T-cell (primary cell): ENCODE results near the gene EP400. TPM values are rescaled to one million over a fixed set of nuclear protein-coding genes. Genes with fewer than 3 reads are reported as not detected.
"Not testable (repeated sequence)": the region's sequence is repeated elsewhere in the genome, so short reads cannot be mapped to it uniquely, and the experiment has no call there.

Source experiments
- ATAC-seq, 4 experiments: fragments of 200-7000 bp in 3 of 4; fragments of 150-1000 bp in 1 of 4; cut with Tn5 transposase; replicated peaks in 1 of 4; 1 replicate in 3 of 4; 2 replicates in 1 of 4; pipeline ENCODE4 v1.10.0; 2021; ENCODE audit warnings: moderate library complexity in 3 of 4, mild to moderate bottlenecking in 2 of 4, moderate number of reproducible peaks in 1 of 4
- CTCF ChIA-PET, 2 donors: fragments of 300-600 bp; sonication (Branson Sonifier 250); formaldehyde crosslinking; loops; one replicate each; lab custom pipeline; 2022; ENCODE audit warnings: antibody characterized with exemption in 2 of 2; lab: Charles Lee
- POLR2A ChIA-PET, 2 donors: fragments of 300-600 bp; sonication (Branson Sonifier 250); formaldehyde crosslinking; loops; one replicate each; lab custom pipeline; 2022; ENCODE audit warnings: antibody characterized with exemption in 2 of 2; lab: Charles Lee
- DNase-seq, 35 experiments: peaks; one replicate each; pipeline versions ENCODE4 v3.0.0 to v3.0.0-alpha.2; 2013 to 2023
- H3K27ac ChIP-seq: one replicate; pipeline ENCODE4 v1.5.1; 2013; ENCODE audit warnings: low read length
- H3K27me3 ChIP-seq, 2 experiments: replicated peaks in 1 of 2; 1 replicate in 1 of 2; 2 replicates in 1 of 2; pipeline versions ENCODE4 v1.6.1 to v1.7.0; 2013; ENCODE audit warnings: low read length in 1 of 2, mixed read lengths in 1 of 2; ENCODE audit not compliant: control insufficient read depth in 2 of 2, insufficient read depth in 2 of 2; ENCODE audit errors: extremely low read depth in 1 of 2
- H3K36me3 ChIP-seq, 2 donors: 1 replicate in 1 of 2; 2 replicates in 1 of 2; pipeline versions ENCODE4 v1.6.1 to v1.7.0; 2013; ENCODE audit warnings: low read length in 1 of 2; ENCODE audit not compliant: control insufficient read depth in 2 of 2, insufficient read depth in 1 of 2; ENCODE audit errors: extremely low read depth in 1 of 2
- H3K4me1 ChIP-seq, 2 experiments: 1 replicate in 1 of 2; 2 replicates in 1 of 2; pipeline versions ENCODE4 v1.6.1 to v1.7.0; 2013; ENCODE audit warnings: low read length in 2 of 2, mixed read lengths in 1 of 2; ENCODE audit not compliant: insufficient read depth in 2 of 2, control insufficient read depth in 1 of 2; ENCODE audit errors: extremely low read depth in 1 of 2
- H3K4me3 ChIP-seq, 2 donors: 1 replicate in 1 of 2; 2 replicates in 1 of 2; pipeline versions ENCODE4 v1.5.1 to v1.7.0; 2013; ENCODE audit warnings: mild to moderate bottlenecking in 2 of 2, low read length in 1 of 2, moderate library complexity in 1 of 2; ENCODE audit not compliant: control insufficient read depth in 1 of 2; ENCODE audit errors: extremely low read depth in 1 of 2
- H3K9me3 ChIP-seq: 2 replicates; pipeline ENCODE4 v1.7.0; 2013
- H3K27ac Mint-ChIP-seq, 2 donors: one replicate each; pipeline ENCODE4 v1.8.0; 2020 to 2021; ENCODE audit warnings: mild to moderate bottlenecking in 2 of 2, mixed read lengths in 2 of 2
- H3K27me3 Mint-ChIP-seq, 2 donors: one replicate each; pipeline ENCODE4 v1.8.0; 2021 to 2022; ENCODE audit warnings: mixed read lengths in 2 of 2
- H3K36me3 Mint-ChIP-seq: one replicate; pipeline ENCODE4 v1.8.0; 2021; ENCODE audit warnings: mixed read lengths
- H3K4me1 Mint-ChIP-seq, 3 donors: one replicate each; pipeline ENCODE4 v1.8.0; 2020 to 2022; ENCODE audit warnings: mixed read lengths in 3 of 3, mild to moderate bottlenecking in 1 of 3
- H3K4me3 Mint-ChIP-seq, 3 donors: one replicate each; pipeline ENCODE4 v1.8.0; 2020 to 2022; ENCODE audit warnings: mild to moderate bottlenecking in 3 of 3, mixed read lengths in 3 of 3, moderate library complexity in 3 of 3
- H3K9me3 Mint-ChIP-seq, 3 donors: one replicate each; pipeline ENCODE4 v1.8.0; 2020 to 2022; ENCODE audit warnings: mixed read lengths in 3 of 3
- WGBS: methylation state at CpG from one replicate; pipeline ENCODE4 v1.1.5; 2013; ENCODE audit warnings: missing lambda C conversion rate; ENCODE audit not compliant: insufficient coverage; 5-methylcytosine and 5-hydroxymethylcytosine counted together
- total RNA-seq, 35 experiments: library from RNA in 6 of 35; stranded (reverse) in 6 of 35; fragments of 120-200 nt in 1 of 35; gene quantifications; one replicate each; pipeline versions ENCODE4 v1.2.1 to v1.2.4 and lab custom pipeline; 2013 to 2026

The EP400 gene
- total RNA-seq, 5 donors from 2014 or later (not counting 1 experiment from before 2014, with no cell fraction given) = 75.7 to 84.3 (median 79.2) TPM

DNA sequence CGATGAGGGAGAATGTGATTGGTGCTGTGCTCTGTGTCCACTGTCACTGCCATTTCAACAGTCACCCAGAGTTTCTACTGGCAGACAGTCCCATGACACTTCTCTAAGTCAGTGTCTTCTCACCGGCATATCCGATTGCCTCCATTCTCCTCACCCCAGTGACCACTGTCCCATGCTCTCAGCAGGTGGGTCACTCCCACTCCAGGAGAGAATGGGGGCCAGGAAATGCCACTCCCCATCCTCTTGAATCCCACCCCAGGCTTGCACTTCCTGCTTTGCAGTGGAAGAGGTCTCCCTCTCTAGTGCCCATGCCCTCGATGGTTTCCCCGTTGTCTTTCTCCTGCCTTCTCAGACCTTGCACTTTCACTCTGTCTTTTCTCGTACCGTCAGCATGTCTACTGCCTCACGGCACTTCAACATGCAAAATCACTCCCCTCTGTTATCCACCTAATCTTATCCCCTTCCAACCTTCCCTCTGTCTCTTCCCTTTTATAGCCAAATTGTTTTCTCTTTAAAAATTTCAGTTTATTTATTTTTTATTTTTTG, 2.2 kb upstream of the EP400 start:
- CTCF ChIA-PET = interaction anchor here in 1 of 2 donors (0.6 kb wide), 1 partner anchor 820 kb away, joined by 3 read pairs; no protein-coding TSS in a partner anchor
- Mint-ChIP-seq H3K4me3 (peak overlapping the region in 1 of 3 donors; percentile 89), H3K27ac (peak overlapping the region; percentile 87 to 90)

DNA sequence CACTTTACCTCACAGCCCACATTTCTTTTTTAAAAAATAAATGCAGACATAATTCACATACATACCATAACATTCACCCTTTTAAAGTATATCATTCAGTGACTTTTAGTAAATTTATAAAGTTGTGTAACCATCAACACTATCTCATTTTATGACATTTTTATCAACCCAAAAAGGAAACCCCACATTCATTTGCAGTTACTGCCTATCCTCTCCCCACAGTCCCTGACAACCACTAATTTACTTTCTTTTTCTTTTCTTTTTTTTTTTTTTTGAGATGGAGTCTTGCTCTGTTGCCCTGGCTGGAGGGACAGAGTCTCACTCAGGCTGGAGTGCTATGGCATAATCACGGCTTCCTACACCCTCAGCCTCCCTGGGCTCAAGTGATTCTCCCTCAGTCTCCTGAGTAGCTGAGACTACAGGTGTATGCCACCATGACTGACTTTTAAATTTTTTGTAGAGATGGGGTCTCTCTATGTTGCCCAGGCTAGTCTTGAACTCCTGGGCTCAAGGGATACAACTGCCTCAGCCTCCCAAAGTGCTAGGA, 1.5 kb upstream of the EP400 start:
- DNase-seq (peak in 1 of 35 experiments; percentile 21), ATAC-seq (no peak)
- Histone ChIP-seq H3K27ac (peak overlapping the region; percentile 60), H3K36me3 (peaks cover 4 to 13% of the 10 kb centered on the region in 2 donors), H3K4me3 (no peak overlapping the region), H3K27me3 (no peaks in the 10 kb centered on the region), H3K4me1 (peaks cover 4 to 42% of the 10 kb centered on the region in 2 experiments), H3K9me3 (no peaks in the 10 kb centered on the region)
- H3K27me3 Mint-ChIP-seq = no peaks in the 10 kb centered on the region
- peaks cover 24 to 37% (median 36%) of the 10 kb centered on the region in 3 donors for H3K4me1 Mint-ChIP-seq
- no peaks in the 10 kb centered on the region for H3K9me3 Mint-ChIP-seq
- peak overlapping the region; percentile 61 to 89 (median 79) for H3K4me3 Mint-ChIP-seq
- CTCF ChIA-PET = interaction anchor here in 1 of 2 donors (0.7 kb wide), 1 partner anchor 759 kb away, joined by 4 read pairs; no protein-coding TSS in a partner anchor
- no CpG with 5 or more reads among the region's 1 CpG for WGBS
- POLR2A ChIA-PET = no interaction called here
- H3K36me3 Mint-ChIP-seq = peaks cover 13% of the 10 kb centered on the region
- H3K27ac Mint-ChIP-seq = peak overlapping the region; percentile 87 to 90

More for the DNA sequence above, 2.2 kb upstream of the EP400 start:
- Mint-ChIP-seq H3K9me3 (no peaks in the 10 kb centered on the region), H3K27me3 (no peaks in the 10 kb centered on the region), H3K4me1 (peaks cover 17 to 30% (median 29%) of the 10 kb centered on the region in 3 donors), H3K36me3 (peaks cover 13% of the 10 kb centered on the region)
- 72% methylated on average over 7 of the region's 8 CpGs for WGBS
- POLR2A ChIA-PET = no interaction called here
- DNase-seq = no peak
- peak overlapping the region; percentile 38 for H3K27ac ChIP-seq
- peaks cover 8 to 16% of the 10 kb centered on the region in 2 donors for H3K36me3 ChIP-seq
- no peaks in the 10 kb centered on the region for H3K27me3 ChIP-seq
- no peaks in the 10 kb centered on the region for H3K9me3 ChIP-seq
- ATAC-seq = no peak
- no peak overlapping the region for H3K4me3 ChIP-seq
- peaks cover 4 to 39% of the 10 kb centered on the region in 2 experiments for H3K4me1 ChIP-seq

- POLR2A ChIA-PET = interaction anchor here in 1 of 2 donors (0.6 kb wide), 1 partner anchor 56 kb away, joined by 3 read pairs; no protein-coding TSS in a partner anchor
- ATAC-seq, H3K36me3 Mint-ChIP-seq, H3K36me3 ChIP-seq, H3K27me3 Mint-ChIP-seq, H3K27me3 ChIP-seq, H3K9me3 ChIP-seq, H3K9me3 Mint-ChIP-seq: not testable (repeated sequence)
- 23% methylated on average over 2 of the region's 23 CpGs for WGBS
- DNase-seq = peak in 3 of 35 experiments; percentile 7 to 35 (median 10)
- peak overlapping the region; percentile 60 for H3K27ac ChIP-seq
- CTCF ChIA-PET = interaction anchor here (0.5 to 1.8 kb wide), 4 partner anchors 19 to 1140 kb away, joined by 3 to 9 read pairs (median 4); no protein-coding TSS in a partner anchor
- Mint-ChIP-seq H3K4me3 (peak overlapping the region; percentile 79 to 89 (median 79)), H3K4me1 (peaks cover 26 to 42% (median 40%) of the 10 kb centered on the region in 3 donors), H3K27ac (peak overlapping the region; percentile 87 to 90)
- peaks cover 4 to 42% of the 10 kb centered on the region in 2 experiments for H3K4me1 ChIP-seq
- H3K4me3 ChIP-seq = peak overlapping the region; percentile 29 to 89
These were observed 870 bp upstream of the EP400 start for GRCh38 chr12:131948713-131949430.

DNA sequence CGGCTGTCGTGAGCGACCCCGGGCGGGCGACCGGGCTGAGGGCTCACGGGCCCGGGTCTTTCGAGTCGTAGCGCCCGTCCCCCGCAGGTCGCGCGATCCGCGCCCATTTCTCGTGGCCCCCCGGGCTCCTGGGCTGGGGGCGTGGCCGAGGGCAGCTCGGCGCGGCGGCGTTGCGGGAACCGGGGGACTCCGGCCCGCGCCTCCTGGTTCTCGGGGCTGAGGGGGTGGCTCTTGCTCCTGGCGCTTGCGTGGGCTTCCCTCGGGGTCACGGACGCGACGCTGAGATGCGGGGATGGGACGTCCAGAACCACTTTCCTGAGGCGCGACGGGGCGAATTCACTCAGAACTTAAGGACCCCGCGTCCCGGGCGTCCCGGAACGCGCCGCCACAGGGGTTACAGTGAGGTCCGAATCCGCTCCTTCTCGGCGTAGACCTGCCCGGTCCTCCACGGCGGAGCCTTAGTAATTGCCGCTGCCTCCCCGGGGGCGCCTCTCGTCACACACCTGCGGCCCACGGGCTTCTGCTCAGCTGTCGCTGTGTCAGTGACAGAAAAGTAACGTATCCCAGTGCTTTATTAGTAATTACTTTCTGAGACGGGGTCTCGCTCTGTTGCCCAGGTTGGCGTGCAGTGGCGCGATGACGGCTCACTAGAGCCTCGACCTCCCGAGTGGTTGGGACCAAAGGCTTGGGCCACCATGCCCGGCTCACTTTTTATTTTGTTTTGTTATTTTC, 606 bp downstream of the EP400 start:
- H3K27ac Mint-ChIP-seq = peak overlapping the region; percentile 84 to 86
- under 1% methylated on average over 68 of the region's 79 CpGs for WGBS
- Histone ChIP-seq H3K4me3 (peak overlapping the region; percentile 73 to 89), H3K27me3 (no peaks in the 10 kb centered on the region), H3K9me3 (no peaks in the 10 kb centered on the region), H3K4me1 (peaks cover 4 to 42% of the 10 kb centered on the region in 2 experiments), H3K27ac (no peak overlapping the region), H3K36me3 (no peaks in the 10 kb centered on the region)
- H3K27me3 Mint-ChIP-seq = no peaks in the 10 kb centered on the region
- H3K9me3 Mint-ChIP-seq = no peaks in the 10 kb centered on the region
- ATAC-seq (peak; percentile 1 to 24 (median 14)), DNase-seq (peak in 17 of 35 experiments; percentile 6 to 53 (median 18))
- H3K36me3 Mint-ChIP-seq = no peaks in the 10 kb centered on the region
- POLR2A ChIA-PET = interaction anchor here (0.6 to 0.9 kb wide), 2 partner anchors 32 to 107 kb away, joined by 3 to 9 read pairs; no protein-coding TSS in a partner anchor
- H3K4me1 Mint-ChIP-seq = peaks cover 31 to 50% (median 47%) of the 10 kb centered on the region in 3 donors
- H3K4me3 Mint-ChIP-seq = peak overlapping the region; percentile 89 to 93 (median 91)
- CTCF ChIA-PET = interaction anchor here (0.6 to 1.8 kb wide), 5 partner anchors 9 to 179 kb away, joined by 3 to 9 read pairs (median 5); no protein-coding TSS in a partner anchor

GRCh38 chr12:131953810-131954209, 4.1 kb downstream of the EP400 start:
- H3K27ac Mint-ChIP-seq, H3K4me3 Mint-ChIP-seq, H3K27ac ChIP-seq, H3K36me3 ChIP-seq, H3K27me3 ChIP-seq, H3K27me3 Mint-ChIP-seq, H3K9me3 ChIP-seq, DNase-seq, ATAC-seq, H3K36me3 Mint-ChIP-seq, H3K4me3 ChIP-seq, H3K9me3 Mint-ChIP-seq: not testable (repeated sequence)
- CTCF ChIA-PET = interaction anchor here in 1 of 2 donors (1.0 kb wide), 1 partner anchor 198 kb away, joined by 3 read pairs; no protein-coding TSS in a partner anchor
- WGBS = 93% methylated on average over 7 of the region's 9 CpGs
- H3K4me1 ChIP-seq = peaks cover 2 to 48% of the 10 kb centered on the region in 2 experiments
- POLR2A ChIA-PET = interaction anchor here in 1 of 2 donors (0.6 kb wide), 1 partner anchor 73 kb away, joined by 21 read pairs; no protein-coding TSS in a partner anchor
- H3K4me1 Mint-ChIP-seq = peaks cover 48 to 66% (median 64%) of the 10 kb centered on the region in 3 donors
